SK-N-MC (cell line): ENCODE results near the gene CBFA2T2.

ENCODE experiments used
- EZH2 ChIP-seq: fragments of 200-600 bp; sonication (generic); IDR thresholded peaks from one replicate; pipeline ENCODE4 v1.6.1; 2017; ENCODE audit warnings: antibody characterized with exemption
- FOXP2 ChIP-seq: optimal IDR thresholded peaks from 2 replicates; pipeline ENCODE3; 2011; ENCODE audit warnings: mild to moderate bottlenecking, moderate library complexity; ENCODE audit not compliant: insufficient read depth; ENCODE audit errors: extremely low read length, control extremely low read depth

- TF ChIP-seq EZH2 (no peak), FOXP2 (no peak)
Observed at GRCh38 chr20:33490934-33491656, 1.2 kb downstream of the CBFA2T2 start.
